Suprapubic skin (tissue), 4 donors: ENCODE results near the gene AGAP6. TPM values are rescaled to one million over a fixed set of nuclear protein-coding genes. Genes with fewer than 3 reads are reported as not detected.
"Not testable (repeated sequence)": the region's sequence is repeated elsewhere in the genome, so short reads cannot be mapped to it uniquely, and the experiment has no call there.

Experiments
- DNase-seq, 2 donors: peaks; one replicate each; pipeline ENCODE4 v3.0.0-alpha.2; 2019; ENCODE audit warnings: low spot score in 2 of 2
- H3K27ac ChIP-seq: fragments of 200-600 bp; sonication (generic); one replicate; pipeline ENCODE4 v1.5.1; 2019
- H3K27me3 ChIP-seq: fragments of 200-600 bp; sonication (generic); one replicate; pipeline ENCODE4 v1.5.1; 2019
- H3K36me3 ChIP-seq: fragments of 200-600 bp; sonication (generic); one replicate; pipeline ENCODE4 v1.5.1; 2019
- H3K4me1 ChIP-seq: fragments of 200-600 bp; sonication (generic); one replicate; pipeline ENCODE4 v1.5.1; 2019
- H3K4me3 ChIP-seq: fragments of 200-600 bp; sonication (generic); one replicate; pipeline ENCODE4 v1.5.1; 2019; ENCODE audit warnings: mild to moderate bottlenecking
- H3K9me3 ChIP-seq: fragments of 200-600 bp; sonication (generic); one replicate; pipeline ENCODE4 v1.5.1; 2019
- WGBS: methylation state at CpG from one replicate; pipeline ENCODE4 v1.1.5; 2018; 5-methylcytosine and 5-hydroxymethylcytosine counted together
- total RNA-seq, 4 donors: library from RNA; depleted of rRNA; stranded (reverse); fragments of >200 nt; gene quantifications; one replicate each; pipeline ENCODE4 v1.1.0, GENCODE V29; 2016

The AGAP6 gene
- total RNA-seq, 4 donors from 2014 or later, result 8.1 to 43.4 (median 13.8) TPM

DNA sequence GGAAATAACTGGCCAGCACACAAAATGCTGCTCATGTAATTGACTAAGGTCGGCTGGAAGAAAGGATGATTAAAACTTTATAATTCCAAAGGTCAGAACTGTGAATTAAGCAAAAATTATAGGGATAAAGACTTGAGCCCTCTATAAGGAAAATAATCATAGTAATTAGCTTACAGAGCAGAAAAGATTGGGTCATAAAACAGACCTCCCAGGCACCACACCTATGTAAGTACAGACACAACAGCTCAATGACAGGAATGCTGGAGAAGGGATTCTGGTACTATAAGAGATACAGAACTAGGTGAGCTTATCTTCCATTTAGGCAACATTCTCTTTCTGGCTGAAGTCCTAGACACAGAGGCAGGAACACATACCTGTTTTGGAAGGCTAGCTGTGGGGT lies 70.5 kb downstream of the AGAP6 start:
- H3K4me1 ChIP-seq, H3K27ac ChIP-seq, H3K4me3 ChIP-seq, H3K36me3 ChIP-seq, H3K9me3 ChIP-seq, DNase-seq, H3K27me3 ChIP-seq: not testable (repeated sequence)
- 92% methylated on average over 1 of the region's 1 CpG for WGBS

GRCh38 chr10:50059946-50060345 lies 71.7 kb downstream of the AGAP6 start:
- H3K36me3 ChIP-seq, H3K27me3 ChIP-seq, H3K4me3 ChIP-seq, H3K4me1 ChIP-seq, H3K9me3 ChIP-seq, DNase-seq, H3K27ac ChIP-seq: not testable (repeated sequence)
- 83% methylated on average over 10 of the region's 10 CpGs for WGBS

Other genes starting within 250 kb of the AGAP6 start
- under 1 TPM in 1 of 4 donors, not detected in 3; 0.18 TPM for gene OGDHL, start 226.1 kb upstream of the AGAP6 start, total RNA-seq
- gene PARG, start 46.4 kb upstream of the AGAP6 start, total RNA-seq, result 10 to 100 TPM; 17.5 to 38.1 (median 21.0) TPM
- 10 to 100 TPM; 15.8 to 32.3 (median 19.3) TPM for gene TIMM23B, start 46.4 kb upstream of the AGAP6 start, total RNA-seq
- gene WASHC2A, start 79.5 kb downstream of the AGAP6 start, total RNA-seq, result 10 to 100 TPM; 29.7 to 68.0 (median 33.9) TPM